Measurements from ENCODE around the gene CCDC169. TPM values are rescaled to one million over a fixed set of nuclear protein-coding genes. Genes with fewer than 3 reads are reported as not detected.

CCDC169 gene
- total RNA-seq, 1 experiment from 2014 or later, result not detected

- Histone ChIP-seq H3K27me3 (ENCODE audit: insufficient read depth, low read length) (no peaks in the 10 kb centered on the region), H3K9me2 (ENCODE audit: insufficient read depth) (no peaks in the 10 kb centered on the region), H3K4me2 (ENCODE audit: low read length) (no peak overlapping the region), H4K20me1 (ENCODE audit: insufficient read depth) (no peaks in the 10 kb centered on the region), H3K4me3 (replicated peaks in 1 of 2; ENCODE audit: low read depth in 1 of 2, low read length in 2 of 2) (no peak overlapping the region), H3K27ac (ENCODE audit: low read depth, low read length) (no peak overlapping the region), H2AFZ (ENCODE audit: low read depth, low read length, poor library complexity, severe bottlenecking) (no peak overlapping the region), H3K36me3 (ENCODE audit: control insufficient read depth in 1 of 2, insufficient read depth in 2 of 2, low read length in 2 of 2) (no peaks in the 10 kb centered on the region), H3K9ac (ENCODE audit: low read length) (no peak overlapping the region), H3K4me1 (ENCODE audit: control insufficient read depth in 1 of 2, insufficient read depth in 2 of 2, low read length in 2 of 2) (no peaks in the 10 kb centered on the region), H3K79me2 (ENCODE audit: insufficient read depth, low read length) (no peaks in the 10 kb centered on the region), H3K9me3 (ENCODE audit: control insufficient read depth in 1 of 2, insufficient read depth in 1 of 2, low read depth in 1 of 2, low read length in 2 of 2) (peaks cover 0 to 26% of the 10 kb centered on the region in 2 experiments; a peak in 1 of 4 replicates)
- no peak for ATAC-seq
- no peak for DNase-seq (ENCODE audit: low read depth, low spot score)
- TF ChIP-seq ATF3 (IDR thresholded peaks at IDR 0.05), result no peak
- TF ChIP-seq YY1 (IDR thresholded peaks at IDR 0.05; ENCODE audit: extremely low read depth, insufficient replicate concordance, low read depth, low read length), result no peak
- POLR2A ChIA-PET, result no interaction called here
- intact Hi-C loops (cut with micrococcal nuclease), result no loop called here
- RAD21 ChIA-PET (ENCODE audit: low non-redundant PET in 1 of 2, low total read pairs in 2 of 2, uncharacterized antibody in 2 of 2, unreplicated experiment in 2 of 2), result no interaction called here
- CTCF ChIA-PET, result interaction anchor here (0.7 kb wide), 1 partner anchor 48 kb away, joined by 3 read pairs; no protein-coding TSS in a partner anchor
- no TSS peak for BruUV-seq (replicated peaks)
Measured at GRCh38 chr13:36331280-36331679, 33.7 kb upstream of the CCDC169 start.

DNA sequence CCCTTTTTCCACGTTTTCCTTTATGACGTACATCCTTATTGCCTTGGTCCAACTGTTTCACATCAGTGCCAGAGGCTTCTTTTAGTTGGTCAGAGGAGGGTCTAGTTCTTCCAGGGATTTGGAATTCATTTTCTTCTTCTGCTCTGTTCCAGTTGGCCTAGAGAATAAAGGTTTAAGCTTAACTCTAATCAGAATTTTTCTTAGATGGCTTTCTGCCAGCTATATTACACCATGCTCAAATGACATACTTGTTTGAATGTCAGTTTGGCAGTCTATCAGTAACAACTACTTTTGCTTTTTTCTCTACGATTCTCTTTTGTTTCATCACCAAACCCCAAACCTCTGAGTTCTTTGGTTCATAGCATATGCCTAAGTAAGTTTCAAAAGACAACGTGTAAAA lies 31.7 kb upstream of the CCDC169 start:
- no peak for ATAC-seq
- peaks cover 0 to 15% of the 10 kb centered on the region in 2 experiments; a peak in 1 of 4 replicates for H3K9me3 ChIP-seq (ENCODE audit: control insufficient read depth in 1 of 2, insufficient read depth in 1 of 2, low read depth in 1 of 2, low read length in 2 of 2)
- ChIA-PET CTCF (no interaction called here), POLR2A (no interaction called here), RAD21 (ENCODE audit: low non-redundant PET in 1 of 2, low total read pairs in 2 of 2, uncharacterized antibody in 2 of 2, unreplicated experiment in 2 of 2) (no interaction called here)
- TF ChIP-seq SRF (IDR thresholded peaks at IDR 0.05; ENCODE audit: low read depth), result no peak
- TF ChIP-seq SP1 (IDR thresholded peaks at IDR 0.05; ENCODE audit: low read depth), result no peak
- TF ChIP-seq JUND (IDR thresholded peaks at IDR 0.05), result no peak
- no peak for TF ChIP-seq ELF1 (IDR thresholded peaks at IDR 0.05; ENCODE audit: borderline replicate concordance, low read depth)
- no peak for TF ChIP-seq POLR2AphosphoS5 (IDR thresholded peaks at IDR 0.05; ENCODE audit: low read depth, low read length)
- TF ChIP-seq EGR1 (IDR thresholded peaks at IDR 0.05; ENCODE audit: low read depth), result no peak
- no peak for TF ChIP-seq CEBPB (IDR thresholded peaks at IDR 0.05; ENCODE audit: low read depth)
- no peak for TF ChIP-seq SIN3A (IDR thresholded peaks at IDR 0.05; ENCODE audit: low read depth)
- TF ChIP-seq ATF3 (IDR thresholded peaks at IDR 0.05), result no peak
- H3K4me1 ChIP-seq (ENCODE audit: control insufficient read depth in 1 of 2, insufficient read depth in 2 of 2, low read length in 2 of 2), result no peaks in the 10 kb centered on the region
- no peak overlapping the region for H3K4me2 ChIP-seq (ENCODE audit: low read length)
- no peak overlapping the region for H3K4me3 ChIP-seq (replicated peaks in 1 of 2; ENCODE audit: low read depth in 1 of 2, low read length in 2 of 2)
- no peak overlapping the region for H3K9ac ChIP-seq (ENCODE audit: low read length)
- no peaks in the 10 kb centered on the region for H3K79me2 ChIP-seq (ENCODE audit: insufficient read depth, low read length)
- no peak for DNase-seq (ENCODE audit: low read depth, low spot score)
- no peaks in the 10 kb centered on the region for H3K9me2 ChIP-seq (ENCODE audit: insufficient read depth)
- H3K36me3 ChIP-seq (ENCODE audit: control insufficient read depth in 1 of 2, insufficient read depth in 2 of 2, low read length in 2 of 2), result no peaks in the 10 kb centered on the region
- H3K27ac ChIP-seq (ENCODE audit: low read depth, low read length), result no peak overlapping the region
- H2AFZ ChIP-seq (ENCODE audit: low read depth, low read length, poor library complexity, severe bottlenecking), result no peak overlapping the region
- intact Hi-C loops (cut with micrococcal nuclease), result no loop called here
- no peaks in the 10 kb centered on the region for H4K20me1 ChIP-seq (ENCODE audit: insufficient read depth)
- BruUV-seq (replicated peaks), result no TSS peak
- H3K27me3 ChIP-seq (ENCODE audit: insufficient read depth, low read length), result no peaks in the 10 kb centered on the region
